GM19023 (cell line): ENCODE data around the gene ALK.

Experiments used
- ATAC-seq: cut with Tn5 transposase; IDR thresholded peaks from one replicate; pipeline ENCODE4 v1.9.1; 2021; ENCODE audit warnings: mild to moderate bottlenecking, moderate library complexity; ENCODE audit not compliant: unreplicated experiment

Gene ALK

DNA sequence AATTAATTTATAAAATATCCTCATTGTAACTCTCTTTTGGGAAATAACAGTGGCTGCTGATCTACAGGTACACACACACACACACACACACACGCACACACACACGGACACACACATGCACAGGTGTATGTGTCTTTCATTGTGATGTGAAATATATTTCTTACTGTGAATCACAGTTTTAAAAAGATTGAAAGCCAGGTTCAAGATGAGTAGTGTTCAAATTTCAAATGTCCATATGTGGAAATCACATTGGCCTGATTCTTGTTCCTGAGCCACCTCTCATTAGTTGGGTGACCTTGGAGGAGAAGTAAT lies 372.4 kb downstream of the ALK start:
- no peak for ATAC-seq

DNA sequence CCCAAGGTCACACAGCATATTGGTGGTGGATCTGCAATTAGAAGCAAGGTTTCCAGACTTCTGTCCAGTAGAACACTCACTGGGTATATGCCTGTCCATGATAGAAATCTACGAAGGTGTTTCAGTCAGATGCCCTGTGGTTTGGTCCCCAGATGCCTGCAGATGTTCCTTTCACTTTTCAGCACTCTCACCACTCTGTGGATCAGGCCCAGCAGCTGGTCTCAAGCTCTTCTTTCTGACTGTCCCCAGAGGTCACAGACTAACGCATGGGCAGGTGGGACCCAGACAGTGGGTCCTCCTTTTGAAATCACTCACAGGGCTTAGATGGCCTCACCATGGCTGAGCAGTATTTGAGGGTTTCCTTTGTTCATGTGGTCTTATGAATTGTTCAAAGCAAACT lies 376.5 kb downstream of the ALK start:
- no peak for ATAC-seq

DNA sequence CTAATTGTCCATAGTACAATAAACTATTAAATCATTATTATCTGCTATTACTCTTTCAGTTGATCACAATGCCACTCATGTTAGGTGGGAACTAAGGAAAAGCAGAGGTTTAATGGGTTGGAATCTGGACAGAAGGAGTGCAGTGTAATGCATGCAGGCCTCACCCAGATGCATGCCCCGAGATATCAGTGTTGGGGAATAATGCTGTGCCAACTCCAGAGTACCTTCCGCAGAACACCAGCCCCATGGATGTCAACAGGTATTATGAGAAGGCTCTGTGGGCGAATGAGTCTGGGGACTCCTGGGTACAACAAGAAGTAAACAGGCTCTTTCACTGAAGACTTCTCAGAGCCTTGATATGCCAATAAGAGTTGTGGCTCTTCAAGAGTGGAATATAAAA lies 377.4 kb downstream of the ALK start:
- ATAC-seq: no peak

DNA sequence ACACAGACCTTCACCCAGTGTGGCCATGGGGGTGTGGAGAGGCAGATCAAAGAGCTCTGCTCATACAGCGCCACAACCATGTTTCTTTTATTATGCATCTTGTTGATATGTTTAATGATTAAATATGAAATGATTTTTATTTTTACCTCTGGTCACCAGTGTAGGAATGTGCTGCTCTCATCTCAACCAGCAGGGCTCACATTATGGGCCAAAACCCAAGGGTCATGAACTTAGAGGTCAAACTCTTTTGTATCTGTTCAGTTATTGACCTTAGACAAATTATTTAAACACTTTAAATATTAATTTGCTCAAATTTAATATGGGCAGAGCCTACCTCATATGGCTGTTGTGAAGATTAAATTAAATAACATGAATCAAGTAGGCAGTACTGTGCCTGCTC lies 386.2 kb downstream of the ALK start:
- ATAC-seq: no peak

DNA sequence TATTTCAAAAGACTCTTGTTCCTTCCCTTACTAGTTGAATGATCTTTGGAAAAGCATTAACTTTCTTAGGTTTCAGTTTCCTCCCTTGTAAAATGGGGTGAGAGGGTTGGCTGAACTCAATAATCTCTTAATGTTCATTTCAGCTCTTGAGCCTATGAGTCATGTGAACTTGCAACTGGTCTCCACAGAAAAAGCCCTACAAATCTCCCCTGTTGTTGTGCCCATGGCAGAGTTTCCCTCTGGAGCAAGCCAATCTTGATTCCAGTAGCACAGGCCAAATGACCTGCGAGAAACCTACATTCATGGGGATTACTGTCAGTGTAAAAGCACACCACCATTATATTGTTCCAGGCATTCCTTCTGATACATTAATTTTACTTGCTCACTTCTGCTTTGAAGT lies 388.9 kb downstream of the ALK start:
- ATAC-seq: no peak

DNA sequence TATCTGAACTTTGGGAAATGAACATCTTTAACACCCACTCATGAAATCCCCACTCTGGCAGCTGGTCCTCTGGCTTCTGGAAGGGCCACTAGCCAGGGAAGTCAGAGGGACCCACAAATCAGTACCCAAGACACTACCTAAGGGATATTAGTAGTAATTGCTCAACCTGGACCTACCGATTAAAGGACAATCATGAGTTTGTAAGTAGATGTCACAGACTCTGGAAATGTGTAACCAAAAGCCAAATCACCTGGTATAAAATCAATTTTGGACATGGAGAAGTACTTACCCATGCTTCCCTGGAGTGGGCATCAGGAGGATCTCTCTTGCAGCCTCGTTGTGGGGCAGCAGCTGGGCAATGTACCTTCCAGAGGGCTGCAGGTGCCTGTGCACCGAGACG lies 389.8 kb downstream of the ALK start:
- no peak for ATAC-seq

DNA sequence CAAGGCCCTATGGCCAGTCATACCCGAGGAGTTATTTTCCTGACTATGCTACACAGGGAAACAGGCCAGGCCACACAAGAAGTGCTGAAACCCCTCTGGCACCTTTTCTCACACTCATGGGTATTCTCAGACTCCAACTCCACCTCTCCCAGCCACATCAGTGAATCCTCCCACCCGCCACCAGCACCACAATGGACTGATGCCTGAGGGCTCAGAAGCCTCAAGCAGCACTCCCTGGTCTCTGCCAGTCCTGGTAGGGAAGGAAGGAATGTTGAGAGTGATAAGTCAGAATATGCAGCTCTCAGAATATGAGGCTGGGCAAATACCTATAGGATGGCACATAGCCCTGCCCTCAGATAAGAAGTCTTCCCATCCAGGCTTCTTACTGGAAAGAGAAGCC lies 391.1 kb downstream of the ALK start:
- no peak for ATAC-seq

DNA sequence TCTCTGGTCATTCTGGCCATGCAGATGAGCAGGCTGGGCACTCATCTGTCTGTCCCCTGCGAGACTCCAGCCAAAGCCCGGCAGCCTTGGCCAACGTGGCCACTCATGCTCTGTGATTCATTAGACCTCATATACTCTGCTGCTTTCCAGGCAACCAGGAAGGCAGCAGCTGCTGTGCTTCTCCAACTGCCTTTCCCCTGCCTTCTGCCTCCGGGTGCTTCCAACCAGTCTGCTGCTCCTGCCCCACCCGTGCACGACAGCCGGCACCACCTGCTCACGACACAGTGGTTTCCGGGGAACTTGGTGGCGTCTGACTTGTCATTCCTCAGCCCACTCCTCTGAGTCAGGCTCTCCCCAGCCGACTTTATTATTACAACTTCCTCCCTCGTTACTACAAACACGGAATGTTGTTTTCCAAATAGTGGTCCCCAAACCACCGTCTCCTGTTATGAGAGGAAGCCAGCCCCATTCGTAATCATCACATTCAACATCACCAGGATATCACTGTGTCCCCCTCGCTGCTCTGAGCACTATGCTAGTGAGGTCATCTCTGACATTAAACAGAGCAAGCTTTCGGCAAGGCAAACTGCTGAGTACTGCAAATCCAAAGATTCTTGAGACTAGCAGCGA lies 392.4 kb downstream of the ALK start:
- no peak for ATAC-seq

DNA sequence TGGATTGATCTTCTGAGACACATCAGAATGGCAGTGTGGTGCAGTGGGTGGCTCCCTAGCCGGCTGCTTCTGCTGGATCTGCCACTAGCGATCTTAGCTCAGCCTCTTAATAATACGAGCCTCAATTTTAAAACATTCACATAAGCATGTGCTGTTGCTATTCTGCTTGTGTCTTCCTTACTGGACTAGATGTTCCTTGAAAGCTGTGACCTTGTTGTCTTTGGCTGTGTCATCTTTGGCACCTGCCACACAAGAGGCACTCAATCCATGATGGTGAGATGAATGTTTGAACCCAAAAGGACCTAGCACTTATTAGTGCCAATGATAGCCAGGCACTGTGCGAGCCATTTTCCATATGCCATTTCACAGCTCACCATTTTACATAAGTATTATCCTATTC lies 393.0 kb downstream of the ALK start:
- ATAC-seq: no peak

DNA sequence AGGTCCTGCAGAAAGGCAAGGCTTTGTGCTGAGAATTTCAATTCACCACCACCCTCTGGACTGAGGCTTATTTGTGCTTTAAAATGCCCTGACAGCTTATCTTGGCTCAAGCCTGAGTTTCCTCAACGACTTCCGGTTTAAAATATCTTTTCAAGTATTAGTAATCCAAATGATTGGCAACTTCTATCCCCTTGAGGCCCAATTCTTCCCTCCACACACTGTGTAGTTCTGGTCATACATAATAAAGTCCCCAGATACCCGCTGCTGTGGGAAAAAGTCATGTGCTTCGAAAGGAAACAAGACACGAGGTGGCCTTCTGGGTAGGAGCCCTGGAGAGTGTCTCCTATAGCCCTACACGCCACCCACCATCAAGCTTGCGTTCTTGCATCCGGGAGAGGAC lies 393.4 kb downstream of the ALK start:
- ATAC-seq: no peak

DNA sequence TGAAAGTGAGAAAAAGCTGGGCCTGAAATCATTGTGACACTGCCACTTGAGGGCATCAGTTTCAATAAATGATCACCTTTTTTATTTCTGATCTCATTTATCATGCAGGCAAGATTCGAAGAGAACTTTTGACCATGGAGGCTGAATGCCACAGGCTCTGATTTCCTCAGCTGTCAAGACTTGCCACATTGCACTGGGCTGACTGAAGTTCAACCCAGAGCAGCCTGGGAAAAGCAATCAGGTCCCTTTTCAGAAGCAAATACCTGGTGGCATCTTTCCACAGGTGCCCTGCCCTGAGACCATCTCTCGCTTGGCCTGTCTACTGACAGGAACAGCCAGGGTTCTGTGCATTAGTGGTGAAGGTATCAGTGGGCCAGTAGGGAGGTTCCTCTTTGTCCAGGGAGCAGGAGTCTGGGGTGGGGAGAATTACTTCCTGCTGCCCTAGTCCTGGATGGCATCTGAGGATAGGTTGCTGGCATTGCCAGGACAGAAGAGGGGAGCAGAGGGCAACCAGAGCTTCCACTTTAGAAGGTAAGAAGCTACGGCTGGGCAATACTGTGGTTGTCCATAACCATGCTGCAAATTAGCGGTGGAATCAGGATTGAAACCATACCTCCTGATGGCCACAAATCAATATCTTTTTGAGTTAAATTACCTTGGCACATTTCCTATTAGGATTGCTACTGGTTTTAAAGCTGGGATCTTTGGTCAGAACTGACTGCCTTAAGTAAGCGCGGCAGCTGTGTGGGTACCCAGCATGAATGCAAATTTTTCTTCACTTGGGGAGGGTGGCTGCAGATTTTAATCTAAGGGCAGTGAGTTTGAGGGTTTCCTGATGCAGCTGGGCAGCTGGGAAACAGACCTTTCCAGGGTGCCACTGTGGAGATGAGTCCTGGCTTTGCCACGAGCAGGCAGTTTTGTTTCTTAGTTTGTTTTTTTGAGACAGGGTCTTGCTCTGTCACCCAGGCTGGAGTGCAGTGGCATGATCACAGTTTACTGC lies 394.5 kb downstream of the ALK start:
- ATAC-seq: no peak

DNA sequence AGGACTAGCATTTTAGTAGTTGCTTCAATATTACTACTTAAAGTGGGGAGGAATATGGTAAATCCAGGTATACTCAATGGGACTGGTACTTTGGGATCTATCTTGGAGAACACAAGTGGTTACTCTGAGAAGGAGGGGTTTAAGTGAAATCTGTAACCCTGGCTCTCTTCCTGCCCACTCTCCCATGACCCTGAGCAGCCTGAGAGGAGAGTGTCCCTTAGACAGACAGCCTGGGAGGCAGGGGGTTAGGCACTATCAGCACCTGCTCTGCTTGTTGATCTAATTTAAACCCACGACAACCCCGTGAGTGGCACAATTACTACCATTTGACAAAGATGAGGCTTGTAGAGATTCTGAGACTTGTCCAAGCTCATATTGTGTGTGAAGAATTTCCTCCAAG lies 395.5 kb downstream of the ALK start:
- no peak for ATAC-seq

DNA sequence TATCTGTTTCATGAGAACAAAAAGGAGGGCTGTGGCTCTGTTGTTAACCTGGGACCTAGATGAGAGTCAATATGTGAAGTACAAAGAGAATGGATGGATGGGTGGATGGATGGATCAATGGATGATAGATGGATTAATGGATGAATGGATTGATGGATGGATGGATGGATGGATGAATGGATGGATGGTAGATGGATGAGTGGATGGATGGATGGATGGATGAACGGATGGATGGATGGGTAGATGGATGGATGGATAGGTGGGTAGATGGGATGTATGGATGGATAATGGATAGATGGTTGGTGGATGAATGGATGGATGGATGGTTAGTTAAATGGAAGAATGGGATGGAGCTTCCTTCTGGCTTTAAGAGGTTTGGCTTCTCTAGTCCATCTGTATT lies 396.7 kb downstream of the ALK start:
- ATAC-seq: no peak

DNA sequence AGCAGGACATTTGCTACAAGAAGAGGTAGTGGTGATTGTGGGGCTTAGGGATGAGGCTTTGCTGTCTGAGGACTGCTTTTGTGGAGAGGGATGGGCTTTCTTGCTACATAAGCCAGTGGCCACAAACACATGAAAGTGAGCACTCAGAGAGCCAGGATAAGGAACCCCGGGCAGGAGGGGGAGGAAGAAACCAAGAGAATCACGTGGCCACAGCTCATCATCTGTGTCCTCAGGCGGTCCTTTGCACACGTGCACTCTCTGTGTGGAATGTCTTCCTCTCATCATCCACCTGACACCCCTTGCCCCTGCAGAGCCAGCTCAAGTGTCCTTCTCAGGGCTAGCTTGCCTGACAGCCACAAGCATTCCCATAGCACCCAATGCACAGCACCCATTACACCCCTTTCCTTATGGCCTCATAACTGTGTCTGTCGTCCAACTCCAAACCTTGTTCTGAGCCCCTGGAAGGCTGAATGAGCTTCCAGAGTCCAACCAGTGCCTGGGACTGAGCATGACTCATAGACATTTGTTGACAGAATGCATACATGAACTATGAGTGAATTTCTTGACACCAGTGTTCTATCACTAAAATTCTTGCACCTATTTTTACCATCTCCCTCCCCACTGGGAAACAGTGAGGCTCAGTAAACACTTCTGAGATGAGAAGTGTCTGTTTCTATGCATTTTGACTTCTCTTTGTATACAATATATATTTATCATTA lies 398.3 kb downstream of the ALK start:
- no peak for ATAC-seq

DNA sequence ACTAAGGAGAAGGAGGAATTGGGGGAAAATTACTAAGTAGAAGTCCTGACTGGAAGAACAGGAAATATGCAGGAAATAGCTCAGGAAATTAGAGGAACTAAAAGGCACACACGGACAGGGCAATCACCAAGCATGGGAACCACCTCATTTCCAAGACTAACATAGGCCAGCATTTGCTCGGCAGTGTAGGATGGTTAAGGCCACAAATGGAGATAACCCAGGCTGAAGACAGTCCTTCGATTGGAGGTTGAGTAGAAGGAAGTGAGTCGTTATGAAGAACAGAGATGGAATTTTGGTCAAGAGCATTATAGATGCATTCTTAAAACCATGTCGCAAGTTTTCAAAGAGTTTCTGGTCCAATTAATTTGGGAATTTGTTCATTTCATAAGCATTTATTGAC lies 401.4 kb downstream of the ALK start:
- ATAC-seq: no peak

DNA sequence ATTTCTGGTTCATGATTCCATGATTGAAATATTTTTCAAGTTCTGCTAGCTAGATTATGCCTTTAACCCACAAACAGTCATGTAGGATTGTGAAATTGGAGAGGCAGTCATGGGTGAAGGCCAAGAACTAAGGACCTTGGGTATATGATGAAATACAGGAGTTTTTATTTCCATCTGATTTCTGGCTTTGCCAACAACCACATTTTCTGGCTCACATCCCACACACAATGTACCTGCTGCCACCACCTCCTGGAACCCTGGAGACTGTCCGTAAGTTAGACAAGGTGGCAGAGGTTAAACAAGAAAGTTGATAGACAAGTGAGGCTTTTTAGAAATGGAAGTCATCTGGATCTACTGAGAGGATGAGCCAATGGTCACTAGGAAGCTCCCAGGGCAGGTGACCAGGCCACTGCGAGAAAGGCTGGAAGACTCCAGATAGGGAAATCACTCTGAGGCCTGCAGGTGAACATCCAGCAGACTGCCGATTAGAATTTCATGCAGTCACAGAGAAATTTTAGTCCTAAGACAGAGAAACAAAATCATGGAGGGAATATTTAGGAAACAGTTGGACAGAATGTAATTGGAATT lies 402.0 kb downstream of the ALK start:
- no peak for ATAC-seq

DNA sequence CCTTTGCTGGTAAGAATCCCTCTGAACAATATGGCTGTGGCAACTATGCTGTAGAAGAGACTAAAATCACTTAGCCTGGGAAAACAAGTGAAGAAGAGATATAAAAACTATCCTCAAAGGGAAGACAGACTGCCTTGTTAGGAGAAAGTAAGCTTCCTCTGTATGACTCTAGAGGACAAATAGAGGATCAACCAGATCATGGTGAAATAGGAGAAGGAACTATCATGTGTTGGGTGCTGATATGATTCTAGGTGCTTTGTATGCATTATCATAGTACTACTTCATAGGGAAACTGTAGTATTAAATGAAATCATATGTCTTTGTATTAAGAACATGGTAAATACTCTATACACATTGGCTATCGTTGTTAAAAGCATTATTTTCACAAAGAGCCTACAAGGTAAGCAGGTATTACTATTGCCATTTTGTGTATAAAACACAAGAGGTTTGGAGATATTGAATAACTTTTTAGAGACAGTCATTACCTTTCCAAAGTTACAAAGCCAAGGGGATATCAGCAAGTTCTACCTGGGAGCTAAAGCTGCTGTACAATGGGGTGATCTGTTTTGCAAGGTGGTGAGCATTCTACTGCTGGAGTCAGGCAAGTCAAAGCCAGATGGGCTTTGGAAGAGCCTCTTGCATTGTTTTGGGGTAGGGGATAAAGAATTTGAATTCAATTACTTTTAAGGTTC lies 402.6 kb downstream of the ALK start:
- ATAC-seq: no peak

DNA sequence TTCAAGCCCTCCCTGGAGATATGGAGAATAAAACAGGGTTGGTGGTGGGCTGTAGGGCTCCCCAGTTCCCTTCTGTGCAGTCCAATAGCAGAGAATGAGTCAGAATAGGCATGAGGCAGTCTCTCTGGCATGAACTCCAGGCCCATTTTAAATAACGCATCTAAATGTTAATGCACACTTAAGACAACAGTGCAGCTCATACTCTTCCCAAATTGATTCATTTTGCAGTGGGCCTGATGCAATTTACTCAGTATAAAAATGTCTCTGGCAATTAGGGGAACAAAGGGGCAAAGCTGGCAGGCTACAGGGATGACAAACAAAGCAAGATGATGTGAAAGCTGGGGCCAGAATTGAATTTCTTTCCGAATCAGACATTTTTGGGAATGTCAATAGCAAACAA lies 403.4 kb downstream of the ALK start:
- no peak for ATAC-seq

DNA sequence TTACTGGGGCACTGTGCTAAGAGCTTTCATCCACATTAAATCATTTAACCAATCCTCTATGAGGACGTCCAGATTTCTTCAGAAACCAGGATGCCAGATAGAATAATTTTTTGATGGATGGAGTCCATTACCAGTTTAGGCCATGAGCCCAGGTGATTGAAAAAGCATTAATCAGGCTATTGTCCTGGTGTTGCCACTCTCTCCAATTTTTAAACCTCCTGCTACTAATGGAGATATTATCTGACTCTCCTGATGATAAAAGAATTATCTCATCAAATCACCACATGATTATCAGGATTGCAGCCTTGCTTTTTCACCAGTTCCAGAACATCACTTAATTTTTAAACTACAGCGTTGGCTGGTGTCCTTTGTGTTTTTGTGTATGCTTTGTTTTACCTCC lies 404.0 kb downstream of the ALK start:
- no peak for ATAC-seq

DNA sequence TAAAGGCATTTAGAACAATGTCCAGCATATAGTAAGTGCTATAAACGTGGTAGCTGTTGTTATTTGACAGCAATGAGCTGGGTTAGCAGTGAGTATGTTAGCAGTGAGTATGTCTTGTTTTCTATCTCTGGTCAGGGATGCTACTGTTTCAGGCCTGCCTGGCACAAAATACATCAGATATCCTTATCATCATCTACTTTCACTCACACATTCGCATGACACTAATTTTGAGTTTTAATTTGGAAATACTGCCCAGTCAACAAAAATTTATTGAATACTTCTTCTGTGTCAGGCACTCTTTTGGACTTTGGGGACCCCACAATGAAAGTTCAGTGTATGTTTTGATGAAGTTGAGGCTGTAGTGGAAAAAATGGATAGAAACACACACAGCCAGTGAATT lies 404.6 kb downstream of the ALK start:
- ATAC-seq: no peak

DNA sequence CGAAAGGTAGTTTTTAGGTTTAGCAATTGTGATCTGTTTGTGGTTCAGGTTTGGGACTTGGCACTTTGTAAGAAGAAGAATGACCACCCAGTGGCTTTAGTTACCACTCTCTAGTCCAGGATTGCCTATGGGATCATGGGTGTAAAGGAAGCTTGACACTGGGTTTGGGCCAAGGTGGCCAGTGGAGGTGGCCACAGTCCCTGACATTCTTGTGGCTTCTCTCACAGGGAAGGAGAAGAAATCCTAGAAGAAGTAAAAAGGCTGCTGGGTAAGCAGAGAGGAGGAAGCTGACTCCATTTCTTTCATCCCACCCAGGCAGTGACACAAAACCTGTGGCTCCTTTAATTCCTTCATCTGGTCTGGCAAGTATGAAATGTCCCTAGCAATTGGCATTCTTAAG lies 411.5 kb downstream of the ALK start:
- ATAC-seq: no peak
